GM12864 (cell line): ENCODE results near the gene MPP3.
"Not testable (repeated sequence)": the region's sequence is repeated elsewhere in the genome, so short reads cannot be mapped to it uniquely, and the experiment has no call there.

Experiments
- DNase-seq: peaks from one replicate; pipeline ENCODE4 v3.0.0-alpha.2; 2011; ENCODE audit warnings: low read depth
- H3K4me3 ChIP-seq: 2 replicates; pipeline ENCODE4 v1.5.1; 2011; ENCODE audit warnings: mild to moderate bottlenecking, low read depth, low read length, control low read depth
- TF ChIP-seq, protein P1 (sequence below): IDR thresholded peaks from 2 replicates; pipeline ENCODE4 v1.5.1; 2011; ENCODE audit warnings: low read depth, mild to moderate bottlenecking, moderate library complexity, low read length, control low read depth, inconsistent platforms; ENCODE audit errors: missing control alignments

Gene MPP3

DNA sequence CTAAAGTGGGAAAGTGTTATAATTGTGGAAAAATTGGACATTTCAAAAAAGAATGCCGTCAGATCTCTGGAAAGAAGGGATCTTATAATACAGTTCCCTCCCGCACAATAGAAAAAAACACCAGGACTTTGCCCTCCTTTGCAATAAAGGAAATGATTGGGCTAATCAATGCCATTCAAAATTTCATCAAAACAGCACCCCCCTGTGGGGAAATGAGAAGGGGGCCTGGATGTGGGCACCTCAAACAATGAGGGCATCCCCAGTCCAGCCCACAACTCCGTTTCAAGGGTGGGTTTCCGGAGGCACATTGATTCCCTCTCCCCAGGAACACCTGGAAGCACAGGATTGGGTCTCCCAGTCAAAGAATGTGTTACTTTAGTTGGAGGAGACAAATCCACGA is 40.1 kb upstream of the MPP3 start:
- no peak for DNase-seq
- no peak overlapping the region for H3K4me3 ChIP-seq
- TF ChIP-seq, protein P1, sequence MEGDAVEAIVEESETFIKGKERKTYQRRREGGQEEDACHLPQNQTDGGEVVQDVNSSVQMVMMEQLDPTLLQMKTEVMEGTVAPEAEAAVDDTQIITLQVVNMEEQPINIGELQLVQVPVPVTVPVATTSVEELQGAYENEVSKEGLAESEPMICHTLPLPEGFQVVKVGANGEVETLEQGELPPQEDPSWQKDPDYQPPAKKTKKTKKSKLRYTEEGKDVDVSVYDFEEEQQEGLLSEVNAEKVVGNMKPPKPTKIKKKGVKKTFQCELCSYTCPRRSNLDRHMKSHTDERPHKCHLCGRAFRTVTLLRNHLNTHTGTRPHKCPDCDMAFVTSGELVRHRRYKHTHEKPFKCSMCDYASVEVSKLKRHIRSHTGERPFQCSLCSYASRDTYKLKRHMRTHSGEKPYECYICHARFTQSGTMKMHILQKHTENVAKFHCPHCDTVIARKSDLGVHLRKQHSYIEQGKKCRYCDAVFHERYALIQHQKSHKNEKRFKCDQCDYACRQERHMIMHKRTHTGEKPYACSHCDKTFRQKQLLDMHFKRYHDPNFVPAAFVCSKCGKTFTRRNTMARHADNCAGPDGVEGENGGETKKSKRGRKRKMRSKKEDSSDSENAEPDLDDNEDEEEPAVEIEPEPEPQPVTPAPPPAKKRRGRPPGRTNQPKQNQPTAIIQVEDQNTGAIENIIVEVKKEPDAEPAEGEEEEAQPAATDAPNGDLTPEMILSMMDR: no peak

DNA sequence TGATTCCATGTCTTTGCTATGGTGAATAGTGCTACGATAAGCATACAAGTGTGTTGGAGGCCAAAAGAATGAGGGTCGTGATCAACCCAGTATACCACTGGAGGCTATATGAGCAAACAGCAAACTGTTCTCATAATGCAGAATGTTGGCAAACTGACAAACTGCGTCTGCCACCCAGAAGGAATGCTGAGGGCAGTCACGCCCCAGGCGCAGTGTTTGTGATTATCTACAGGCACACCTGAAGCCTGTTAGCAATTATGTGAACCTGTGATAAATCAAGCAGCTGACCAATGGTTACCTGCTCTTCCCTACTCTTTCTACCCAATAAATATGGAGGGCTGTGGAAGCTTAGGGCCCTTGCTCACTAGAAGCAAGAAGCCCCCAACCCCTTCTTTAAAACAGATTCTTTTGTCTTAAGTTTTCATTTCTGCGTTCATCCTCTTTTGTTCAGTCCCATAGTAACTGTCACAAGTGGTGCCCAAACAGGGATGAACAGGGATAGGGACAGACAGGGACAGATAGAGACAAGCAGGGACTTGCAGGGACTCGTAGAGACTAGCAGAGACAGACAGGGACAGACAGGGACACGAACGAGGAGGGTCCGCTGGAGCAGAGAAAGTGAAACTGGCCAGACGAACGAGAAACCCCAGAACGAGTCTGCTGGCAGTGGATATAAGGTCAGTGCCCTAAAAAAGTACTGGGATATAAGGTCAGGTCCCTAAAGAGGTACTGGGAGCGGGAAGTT is 39.2 kb upstream of the MPP3 start:
- no peak for DNase-seq
- TF ChIP-seq, protein P1: no peak
- H3K4me3 ChIP-seq: no peak overlapping the region

DNA sequence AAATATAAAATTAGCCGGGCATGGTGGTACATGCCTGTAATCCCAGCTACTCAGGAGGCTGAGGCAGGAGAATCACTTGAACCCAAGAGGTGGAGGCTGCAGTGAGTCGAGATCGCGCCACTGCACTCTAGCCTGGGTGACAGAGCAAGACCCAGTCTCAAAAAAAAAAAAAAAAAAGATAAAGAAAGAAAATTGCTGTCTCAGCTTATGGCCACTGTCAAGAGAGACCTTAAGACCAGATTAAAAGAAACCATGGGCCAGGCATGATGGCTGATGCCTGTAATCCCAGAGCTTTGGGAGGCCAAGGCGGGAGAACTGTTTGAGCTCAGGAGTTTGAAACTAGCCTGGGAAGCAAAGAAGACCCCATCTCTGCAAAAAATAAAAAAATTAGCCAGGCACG is 36.1 kb upstream of the MPP3 start:
- H3K4me3 ChIP-seq, DNase-seq: not testable (repeated sequence)

DNA sequence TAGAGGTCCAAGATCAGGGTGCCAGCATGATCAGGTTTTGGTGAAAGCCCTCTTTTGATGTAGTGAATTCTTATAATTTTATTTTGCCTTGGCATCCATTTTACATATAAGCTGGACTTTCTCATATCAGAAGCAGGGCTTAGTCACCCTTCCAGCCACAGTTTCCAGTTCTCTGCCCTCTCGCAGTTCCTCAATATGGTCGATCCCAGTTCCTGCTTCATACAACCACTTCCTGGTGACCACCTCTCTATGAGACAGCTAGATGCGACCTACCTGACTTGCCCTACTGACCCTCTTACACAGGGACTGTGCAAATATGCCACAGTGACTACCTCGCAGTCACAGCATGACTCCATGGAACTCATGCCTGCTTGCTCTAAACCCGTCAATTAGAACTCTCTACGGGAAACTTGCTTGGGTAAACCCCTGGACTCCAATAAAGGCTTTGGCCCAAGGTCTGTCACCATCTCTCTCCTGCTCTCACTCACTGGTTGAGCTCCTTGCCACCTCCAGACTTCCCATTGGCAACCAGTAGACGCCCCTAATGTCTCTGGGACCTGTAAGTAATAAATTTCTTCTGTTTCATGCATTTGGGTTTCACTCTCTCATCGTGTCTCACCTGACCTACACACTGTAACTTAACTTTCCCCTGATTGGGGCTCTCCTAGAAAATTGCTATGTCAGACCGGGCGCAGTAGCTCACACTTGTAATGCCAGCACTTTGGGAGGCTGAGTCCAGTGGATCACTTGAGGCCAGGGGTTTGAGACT is 35.5 kb upstream of the MPP3 start:
- H3K4me3 ChIP-seq: no peak overlapping the region
- DNase-seq: no peak
- TF ChIP-seq, protein P1: no peak

DNA sequence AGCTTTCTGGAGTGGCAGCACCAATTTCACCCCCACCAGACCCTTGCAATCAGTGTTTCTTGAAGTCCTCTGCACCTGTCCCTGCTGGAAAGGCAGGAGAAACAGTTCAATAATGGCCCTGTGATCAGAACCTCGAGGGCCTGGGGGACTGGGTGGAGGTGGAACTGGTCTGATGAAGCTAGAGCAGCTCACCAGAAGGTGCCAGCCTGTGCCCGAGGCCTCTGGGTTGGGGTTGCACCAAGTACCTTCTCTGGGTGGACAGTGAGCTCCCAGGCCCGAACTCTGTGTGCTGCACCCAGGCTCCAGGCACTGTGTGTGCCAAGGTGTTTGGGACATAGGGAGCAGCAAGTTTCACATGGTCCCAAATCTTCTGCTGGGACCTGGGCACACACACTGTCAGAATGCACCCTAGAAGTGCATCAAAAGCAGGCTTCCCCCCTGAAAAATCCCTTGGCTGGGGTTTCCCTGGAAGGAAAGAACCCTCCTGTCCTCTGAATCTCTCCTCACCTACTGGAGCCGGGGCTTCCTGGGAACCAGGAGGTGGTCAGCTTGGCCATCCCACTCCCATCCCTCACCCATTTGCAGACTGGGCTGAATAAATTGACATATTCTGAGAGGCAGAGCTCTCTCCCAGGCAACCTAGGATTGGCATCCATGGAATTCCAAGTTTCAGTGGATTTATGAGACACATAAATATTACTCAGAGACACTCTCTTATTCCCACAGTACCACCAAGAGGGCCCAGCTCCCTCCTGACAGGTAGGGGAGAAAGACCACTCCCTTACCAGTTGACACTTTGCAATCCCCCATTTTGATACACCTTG is 31.4 kb upstream of the MPP3 start:
- no peak for DNase-seq
- TF ChIP-seq, protein P1: no peak
- H3K4me3 ChIP-seq: no peak overlapping the region

DNA sequence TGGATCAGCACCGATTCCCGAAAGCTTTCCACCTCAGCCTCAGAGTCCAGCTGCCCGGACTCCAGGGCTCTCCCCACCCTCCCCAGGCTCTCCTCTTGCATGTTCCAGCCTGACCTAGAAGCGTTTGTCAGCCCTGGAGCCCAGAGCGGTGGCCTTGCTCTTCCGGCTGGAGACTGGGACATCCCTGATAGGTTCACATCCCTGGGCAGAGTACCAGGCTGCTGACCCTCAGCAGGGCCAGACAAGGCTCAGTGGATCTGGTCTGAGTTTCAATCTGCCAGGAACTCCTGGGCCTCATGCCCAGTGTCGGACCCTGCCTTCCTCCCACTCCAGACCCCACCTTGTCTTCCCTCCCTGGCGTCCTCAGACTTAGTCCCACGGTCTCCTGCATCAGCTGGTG is 29.0 kb upstream of the MPP3 start:
- H3K4me3 ChIP-seq: no peak overlapping the region
- DNase-seq: no peak
- TF ChIP-seq, protein P1: no peak
